ENCODE measurements around the gene RNF115. TPM values are rescaled to one million over a fixed set of nuclear protein-coding genes. Genes with fewer than 3 reads are reported as not detected.
"Not testable (repeated sequence)": the region's sequence is repeated elsewhere in the genome, so short reads cannot be mapped to it uniquely, and the experiment has no call there.

Gene RNF115
- total and polyA plus RNA-seq, 2 donors (not counting 1 experiment from before 2014, with no cell fraction given) = 4.6 to 19.8 TPM

- H3K4me3 Mint-ChIP-seq; H3K9me3 Mint-ChIP-seq (ENCODE audit: insufficient read depth); H3K9ac ChIP-seq (ENCODE audit: low read length); H3K4me2 ChIP-seq (replicated peaks; ENCODE audit: low read depth, low read length, poor library complexity, severe bottlenecking); H3K27ac ChIP-seq (ENCODE audit: low read length in 2 of 2); H2AFZ ChIP-seq (ENCODE audit: insufficient read depth, low read depth, low read length, poor library complexity, severe bottlenecking); H3K4me1 ChIP-seq (ENCODE audit: control insufficient read depth in 2 of 2, insufficient read depth in 2 of 2, low read length in 2 of 2); H3K27me3 Mint-ChIP-seq; CTCF ChIA-PET; H3K27me3 ChIP-seq (replicated peaks in 1 of 4; ENCODE audit: control extremely low read depth in 1 of 4, control insufficient read depth in 3 of 4, insufficient read depth in 4 of 4, low read length in 3 of 4); H4K20me1 ChIP-seq (ENCODE audit: control insufficient read depth, insufficient read depth, low read length, poor library complexity, severe bottlenecking); H3K27ac Mint-ChIP-seq; H3K79me2 ChIP-seq (ENCODE audit: control insufficient read depth, insufficient read depth, low read length); DNase-seq; intact Hi-C loops (cut with micrococcal nuclease); ATAC-seq (ENCODE audit: low read depth); H3K4me1 Mint-ChIP-seq; POLR2A ChIA-PET; H3K4me3 ChIP-seq (ENCODE audit: control extremely low read depth in 1 of 5, extremely low read depth in 1 of 5, insufficient read depth in 1 of 5, low read depth in 2 of 5, low read length in 4 of 5): not testable (repeated sequence)
- H3K9me3 ChIP-seq (ENCODE audit: control extremely low read depth in 1 of 3, control insufficient read depth in 2 of 3, insufficient read depth in 1 of 3, low read length in 2 of 3) = peaks cover 1 to 14% (median 13%) of the 10 kb centered on the region in 3 donors
- WGBS (ENCODE audit: insufficient coverage) = no CpG with 5 or more reads among the region's 5 CpGs
- peaks cover 1 to 20% of the 10 kb centered on the region in 2 experiments for H3K36me3 ChIP-seq (replicated peaks in 1 of 2; ENCODE audit: control extremely low read depth in 1 of 2, control insufficient read depth in 1 of 2, extremely low read depth in 1 of 2, insufficient read depth in 2 of 2, low read length in 1 of 2)
Observed at GRCh38 chr1:145765585-145766360, 58.1 kb downstream of the RNF115 start.

- ATAC-seq (ENCODE audit: low read depth); H3K4me1 ChIP-seq (ENCODE audit: control insufficient read depth in 2 of 2, insufficient read depth in 2 of 2, low read length in 2 of 2); H4K20me1 ChIP-seq (ENCODE audit: control insufficient read depth, insufficient read depth, low read length, poor library complexity, severe bottlenecking); DNase-seq; CTCF ChIA-PET; H3K9me3 Mint-ChIP-seq (ENCODE audit: insufficient read depth); H3K9ac ChIP-seq (ENCODE audit: low read length); H3K27ac ChIP-seq (ENCODE audit: low read length in 2 of 2); H3K4me3 Mint-ChIP-seq; H3K27ac Mint-ChIP-seq; H3K27me3 Mint-ChIP-seq; H3K79me2 ChIP-seq (ENCODE audit: control insufficient read depth, insufficient read depth, low read length); H3K4me1 Mint-ChIP-seq; POLR2A ChIA-PET; H3K4me2 ChIP-seq (replicated peaks; ENCODE audit: low read depth, low read length, poor library complexity, severe bottlenecking); H3K27me3 ChIP-seq (replicated peaks in 1 of 4; ENCODE audit: control extremely low read depth in 1 of 4, control insufficient read depth in 3 of 4, insufficient read depth in 4 of 4, low read length in 3 of 4); intact Hi-C loops (cut with micrococcal nuclease); H3K4me3 ChIP-seq (ENCODE audit: control extremely low read depth in 1 of 5, extremely low read depth in 1 of 5, insufficient read depth in 1 of 5, low read depth in 2 of 5, low read length in 4 of 5); H2AFZ ChIP-seq (ENCODE audit: insufficient read depth, low read depth, low read length, poor library complexity, severe bottlenecking): not testable (repeated sequence)
- Histone ChIP-seq H3K36me3 (replicated peaks in 1 of 2; ENCODE audit: control extremely low read depth in 1 of 2, control insufficient read depth in 1 of 2, extremely low read depth in 1 of 2, insufficient read depth in 2 of 2, low read length in 1 of 2) (peaks cover 1 to 20% of the 10 kb centered on the region in 2 experiments), H3K9me3 (ENCODE audit: control extremely low read depth in 1 of 3, control insufficient read depth in 2 of 3, insufficient read depth in 1 of 3, low read length in 2 of 3) (peaks cover 1 to 14% (median 13%) of the 10 kb centered on the region in 3 donors)
- WGBS (ENCODE audit: insufficient coverage) = no CpG with 5 or more reads among the region's 3 CpGs
Observed at GRCh38 chr1:145765127-145765526, 58.8 kb downstream of the RNF115 start.

- H3K4me1 ChIP-seq (ENCODE audit: control insufficient read depth in 2 of 2, insufficient read depth in 2 of 2, low read length in 2 of 2); intact Hi-C loops (cut with micrococcal nuclease); H3K4me1 Mint-ChIP-seq; H3K27ac ChIP-seq (ENCODE audit: low read length in 2 of 2); H3K9me3 Mint-ChIP-seq (ENCODE audit: insufficient read depth); H3K79me2 ChIP-seq (ENCODE audit: control insufficient read depth, insufficient read depth, low read length); CTCF ChIA-PET; H3K27ac Mint-ChIP-seq; DNase-seq; POLR2A ChIA-PET; H3K27me3 Mint-ChIP-seq; H2AFZ ChIP-seq (ENCODE audit: insufficient read depth, low read depth, low read length, poor library complexity, severe bottlenecking); H3K27me3 ChIP-seq (replicated peaks in 1 of 4; ENCODE audit: control extremely low read depth in 1 of 4, control insufficient read depth in 3 of 4, insufficient read depth in 4 of 4, low read length in 3 of 4); H3K4me2 ChIP-seq (replicated peaks; ENCODE audit: low read depth, low read length, poor library complexity, severe bottlenecking); H3K9ac ChIP-seq (ENCODE audit: low read length); H3K4me3 ChIP-seq (ENCODE audit: control extremely low read depth in 1 of 5, extremely low read depth in 1 of 5, insufficient read depth in 1 of 5, low read depth in 2 of 5, low read length in 4 of 5); ATAC-seq (ENCODE audit: low read depth); H3K4me3 Mint-ChIP-seq; H4K20me1 ChIP-seq (ENCODE audit: control insufficient read depth, insufficient read depth, low read length, poor library complexity, severe bottlenecking): not testable (repeated sequence)
- Histone ChIP-seq H3K9me3 (ENCODE audit: control extremely low read depth in 1 of 3, control insufficient read depth in 2 of 3, insufficient read depth in 1 of 3, low read length in 2 of 3) (peaks cover 1 to 14% (median 13%) of the 10 kb centered on the region in 3 donors), H3K36me3 (replicated peaks in 1 of 2; ENCODE audit: control extremely low read depth in 1 of 2, control insufficient read depth in 1 of 2, extremely low read depth in 1 of 2, insufficient read depth in 2 of 2, low read length in 1 of 2) (peaks cover 3 to 20% of the 10 kb centered on the region in 2 experiments)
- 98% methylated on average over 30 of the region's 52 CpGs for WGBS (ENCODE audit: insufficient coverage)
Observed at GRCh38 chr1:145764231-145764940, 59.5 kb downstream of the RNF115 start.

GRCh38 chr1:145762001-145762400 lies 61.9 kb downstream of the RNF115 start:
- DNase-seq; ATAC-seq (ENCODE audit: low read depth); H4K20me1 ChIP-seq (ENCODE audit: control insufficient read depth, insufficient read depth, low read length, poor library complexity, severe bottlenecking); H3K9ac ChIP-seq (ENCODE audit: low read length); intact Hi-C loops (cut with micrococcal nuclease); H3K4me1 Mint-ChIP-seq; POLR2A ChIA-PET; H3K4me3 Mint-ChIP-seq; H3K79me2 ChIP-seq (ENCODE audit: control insufficient read depth, insufficient read depth, low read length); H3K4me3 ChIP-seq (ENCODE audit: control extremely low read depth in 1 of 5, extremely low read depth in 1 of 5, insufficient read depth in 1 of 5, low read depth in 2 of 5, low read length in 4 of 5); CTCF ChIA-PET; H2AFZ ChIP-seq (ENCODE audit: insufficient read depth, low read depth, low read length, poor library complexity, severe bottlenecking); H3K4me1 ChIP-seq (ENCODE audit: control insufficient read depth in 2 of 2, insufficient read depth in 2 of 2, low read length in 2 of 2); H3K27me3 Mint-ChIP-seq; H3K9me3 Mint-ChIP-seq (ENCODE audit: insufficient read depth); H3K4me2 ChIP-seq (replicated peaks; ENCODE audit: low read depth, low read length, poor library complexity, severe bottlenecking); H3K27ac Mint-ChIP-seq; H3K27ac ChIP-seq (ENCODE audit: low read length in 2 of 2); H3K27me3 ChIP-seq (replicated peaks in 1 of 4; ENCODE audit: control extremely low read depth in 1 of 4, control insufficient read depth in 3 of 4, insufficient read depth in 4 of 4, low read length in 3 of 4): not testable (repeated sequence)
- Histone ChIP-seq H3K9me3 (ENCODE audit: control extremely low read depth in 1 of 3, control insufficient read depth in 2 of 3, insufficient read depth in 1 of 3, low read length in 2 of 3) (peaks cover 1 to 14% (median 13%) of the 10 kb centered on the region in 3 donors), H3K36me3 (replicated peaks in 1 of 2; ENCODE audit: control extremely low read depth in 1 of 2, control insufficient read depth in 1 of 2, extremely low read depth in 1 of 2, insufficient read depth in 2 of 2, low read length in 1 of 2) (peaks cover 5 to 29% of the 10 kb centered on the region in 2 experiments)
- WGBS (ENCODE audit: insufficient coverage) = 100% methylated on average over 2 of the region's 2 CpGs
